Mesenchymal stem cell (in vitro differentiated cells and primary cell): ENCODE data around the gene TMEM123.
A peak's percentile ranks its signal among the peaks of the same experiment; 100 is the strongest.

ENCODE experiments used
- DNase-seq: peaks from one replicate; pipeline ENCODE4 v3.0.0-alpha.2; 2013
- H2AFZ ChIP-seq: one replicate; pipeline ENCODE4 v1.6.1; 2013; ENCODE audit warnings: low read depth, mild to moderate bottlenecking, control low read depth, inconsistent platforms, low read length, moderate library complexity
- H2AK5ac ChIP-seq: 2 replicates; pipeline ENCODE4 v1.6.1; 2013; ENCODE audit warnings: low read length, moderate library complexity, mild to moderate bottlenecking, inconsistent platforms; ENCODE audit not compliant: severe bottlenecking
- H2BK120ac ChIP-seq: one replicate; pipeline ENCODE4 v1.6.1; 2013; ENCODE audit warnings: low read depth, mild to moderate bottlenecking, inconsistent platforms, low read length, moderate library complexity
- H2BK12ac ChIP-seq, 2 experiments: one replicate each; pipeline ENCODE4 v1.6.1; 2013; ENCODE audit warnings: inconsistent platforms in 2 of 2, low read length in 2 of 2, mild to moderate bottlenecking in 2 of 2, moderate library complexity in 2 of 2, control low read depth in 1 of 2
- H2BK15ac ChIP-seq: one replicate; pipeline ENCODE4 v1.6.1; 2013; ENCODE audit warnings: mild to moderate bottlenecking, low read depth, inconsistent platforms; ENCODE audit not compliant: poor library complexity, severe bottlenecking
- H2BK5ac ChIP-seq: 2 replicates; pipeline ENCODE4 v1.6.1; 2013; ENCODE audit warnings: low read depth, mild to moderate bottlenecking, low read length, control low read depth, inconsistent platforms; ENCODE audit not compliant: poor library complexity, severe bottlenecking
- H3K14ac ChIP-seq, 2 experiments: one replicate each; pipeline ENCODE4 v1.6.1; 2013; ENCODE audit warnings: inconsistent platforms in 2 of 2, low read length in 2 of 2, control low read depth in 1 of 2, mild to moderate bottlenecking in 1 of 2, moderate library complexity in 1 of 2
- H3K18ac ChIP-seq, 2 experiments: one replicate each; pipeline ENCODE4 v1.6.1; 2013; ENCODE audit warnings: inconsistent platforms in 2 of 2, low read length in 2 of 2, control low read depth in 1 of 2, low read depth in 1 of 2, mild to moderate bottlenecking in 1 of 2
- H3K23ac ChIP-seq, 2 experiments: one replicate each; pipeline ENCODE4 v1.6.1; 2013; ENCODE audit warnings: inconsistent platforms in 2 of 2, low read length in 2 of 2, mild to moderate bottlenecking in 2 of 2, moderate library complexity in 2 of 2, control low read depth in 1 of 2
- H3K27ac ChIP-seq: 2 replicates; pipeline ENCODE4 v1.5.1; 2013; ENCODE audit warnings: mild to moderate bottlenecking, moderate library complexity, low read length, control low read depth, inconsistent platforms; ENCODE audit not compliant: poor library complexity, severe bottlenecking
- H3K27me3 ChIP-seq, 2 experiments: 2 replicates each; pipeline versions ENCODE4 v1.6.1 to v1.7.0; 2013; ENCODE audit warnings: low read length in 2 of 2, mild to moderate bottlenecking in 2 of 2, moderate library complexity in 2 of 2, control low read depth in 1 of 2, inconsistent platforms in 1 of 2; ENCODE audit not compliant: control insufficient read depth in 1 of 2, insufficient read depth in 1 of 2
- H3K36me3 ChIP-seq, 2 experiments: 2 replicates each; pipeline versions ENCODE4 v1.6.1 to v1.7.0; 2013; ENCODE audit warnings: low read length in 2 of 2, control low read depth in 1 of 2, inconsistent platforms in 1 of 2, low read depth in 1 of 2, mild to moderate bottlenecking in 1 of 2; ENCODE audit not compliant: insufficient read depth in 2 of 2, control insufficient read depth in 1 of 2
- H3K4ac ChIP-seq, 2 experiments: one replicate each; pipeline ENCODE4 v1.6.1; 2013; ENCODE audit warnings: inconsistent platforms in 2 of 2, low read length in 2 of 2, mild to moderate bottlenecking in 2 of 2, moderate library complexity in 2 of 2, control low read depth in 1 of 2, low read depth in 1 of 2
- H3K4me1 ChIP-seq: 2 replicates; pipeline ENCODE4 v1.6.1; 2013; ENCODE audit warnings: low read depth, low read length, control low read depth; ENCODE audit not compliant: control insufficient read depth, insufficient read depth
- H3K4me2 ChIP-seq: 2 replicates; pipeline ENCODE4 v1.6.1; 2013; ENCODE audit warnings: low read length, mild to moderate bottlenecking, inconsistent platforms; ENCODE audit not compliant: poor library complexity, severe bottlenecking
- H3K4me3 ChIP-seq, 2 experiments: 2 replicates each; pipeline versions ENCODE4 v1.5.1 to v1.7.0; 2013; ENCODE audit warnings: low read length in 2 of 2, mild to moderate bottlenecking in 2 of 2, control low read depth in 1 of 2, low read depth in 1 of 2; ENCODE audit not compliant: insufficient read depth in 1 of 2
- H3K79me1 ChIP-seq: replicated peaks from 2 replicates; pipeline ENCODE4 v1.6.1; 2013; ENCODE audit warnings: mild to moderate bottlenecking, control low read depth, low read length, inconsistent platforms; ENCODE audit not compliant: poor library complexity, severe bottlenecking
- H3K9ac ChIP-seq: 2 replicates; pipeline ENCODE4 v1.7.0; 2013; ENCODE audit warnings: mild to moderate bottlenecking, low read length, moderate library complexity
- H3K9me3 ChIP-seq: 2 replicates; pipeline ENCODE4 v1.7.0; 2013; ENCODE audit warnings: mild to moderate bottlenecking, low read length; ENCODE audit not compliant: control insufficient read depth
- H4K8ac ChIP-seq: one replicate; pipeline ENCODE4 v1.6.1; 2013; ENCODE audit warnings: inconsistent platforms, mild to moderate bottlenecking, low read length, moderate library complexity
- H4K91ac ChIP-seq: one replicate; pipeline ENCODE4 v1.6.1; 2013; ENCODE audit warnings: mild to moderate bottlenecking, low read length, inconsistent platforms
- whole genome bisulfite sequencing: methylation state at CpG from one replicate; pipeline ENCODE4 v1.1.7; 2013; ENCODE audit warnings: mixed read lengths; 5-methylcytosine and 5-hydroxymethylcytosine counted together

Gene TMEM123

GRCh38 chr11:102468616-102469195, 16.1 kb upstream of the TMEM123 start:
- no peak overlapping the region for H2BK120ac ChIP-seq
- no peak overlapping the region for H3K23ac ChIP-seq
- H3K9me3 ChIP-seq = no peaks in the 10 kb centered on the region
- no peak overlapping the region for H2AK5ac ChIP-seq
- H4K91ac ChIP-seq = no peak overlapping the region
- no peak overlapping the region for H4K8ac ChIP-seq
- H2AFZ ChIP-seq = no peak overlapping the region
- peaks cover 5% of the 10 kb centered on the region for H3K4me1 ChIP-seq
- H3K9ac ChIP-seq = peak overlapping the region; percentile 54
- 88% methylated on average over 5 of the region's 6 CpGs for WGBS
- H3K27ac ChIP-seq = no peak overlapping the region
- H2BK12ac ChIP-seq = no peak overlapping the region
- no peaks in the 10 kb centered on the region for H3K79me1 ChIP-seq
- no peaks in the 10 kb centered on the region for H3K27me3 ChIP-seq
- H2BK15ac ChIP-seq = no peak overlapping the region
- DNase-seq = no peak
- no peak overlapping the region for H3K4me2 ChIP-seq
- peak overlapping the region in 1 of 2 experiments; percentile 13 for H3K4me3 ChIP-seq
- no peak overlapping the region for H2BK5ac ChIP-seq
- H3K18ac ChIP-seq = no peak overlapping the region
- no peaks in the 10 kb centered on the region for H3K36me3 ChIP-seq
- H3K14ac ChIP-seq = no peak overlapping the region
- H3K4ac ChIP-seq = no peak overlapping the region

DNA sequence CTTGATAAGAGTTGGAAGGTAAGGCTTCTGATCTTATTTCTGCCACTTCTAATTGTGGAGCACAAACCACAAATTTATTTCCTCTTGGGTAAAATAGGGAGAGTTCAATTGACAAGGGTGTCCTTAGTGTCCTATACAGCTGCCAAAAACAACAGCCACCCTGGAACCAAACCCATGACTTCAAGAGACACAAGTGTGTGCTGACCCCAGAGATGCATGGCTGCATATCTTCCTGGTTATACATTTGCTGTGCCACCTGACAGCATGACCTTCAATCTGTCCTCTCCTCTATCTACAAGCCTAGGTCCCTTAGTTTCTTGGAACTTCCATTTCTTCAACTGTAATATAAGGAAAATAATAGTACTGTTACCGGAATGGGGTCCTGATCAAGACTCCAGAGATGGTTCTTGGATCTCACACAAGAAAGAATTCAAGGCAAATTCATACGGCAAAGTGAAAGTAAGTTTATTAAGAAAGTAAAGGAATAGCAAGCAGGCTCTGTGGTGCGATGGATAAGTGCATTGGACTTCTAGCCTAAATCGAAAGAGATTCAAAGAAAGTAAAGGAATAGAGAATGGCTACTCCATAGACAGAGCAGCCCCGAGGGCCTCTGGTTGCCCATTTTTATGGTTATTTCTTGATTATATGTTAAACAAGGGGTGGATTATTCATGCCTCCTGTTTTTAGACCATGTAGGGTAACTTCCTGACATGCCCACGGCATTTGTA, 15.5 kb upstream of the TMEM123 start:
- Histone ChIP-seq H4K91ac (no peak overlapping the region), H4K8ac (no peak overlapping the region), H3K4me1 (peaks cover 5% of the 10 kb centered on the region), H2BK15ac (no peak overlapping the region), H3K79me1 (no peaks in the 10 kb centered on the region), H3K9ac (no peak overlapping the region), H3K9me3 (no peaks in the 10 kb centered on the region), H3K27me3 (no peaks in the 10 kb centered on the region), H3K23ac (no peak overlapping the region), H2BK120ac (no peak overlapping the region), H3K36me3 (no peaks in the 10 kb centered on the region), H2BK5ac (no peak overlapping the region), H2AFZ (no peak overlapping the region), H2BK12ac (no peak overlapping the region), H3K27ac (no peak overlapping the region), H3K18ac (no peak overlapping the region), H2AK5ac (no peak overlapping the region), H3K4me3 (no peak overlapping the region), H3K4ac (no peak overlapping the region), H3K14ac (no peak overlapping the region), H3K4me2 (no peak overlapping the region)
- no peak for DNase-seq
- 96% methylated on average over 6 of the region's 6 CpGs for WGBS

GRCh38 chr11:102467080-102467708, 14.6 kb upstream of the TMEM123 start:
- Histone ChIP-seq H2BK120ac (no peak overlapping the region), H3K79me1 (no peaks in the 10 kb centered on the region), H2AK5ac (no peak overlapping the region), H4K91ac (no peak overlapping the region), H3K4ac (no peak overlapping the region), H3K36me3 (no peaks in the 10 kb centered on the region), H2AFZ (no peak overlapping the region), H3K14ac (no peak overlapping the region), H3K4me3 (no peak overlapping the region), H4K8ac (no peak overlapping the region), H3K4me2 (no peak overlapping the region), H3K27me3 (no peaks in the 10 kb centered on the region), H3K18ac (no peak overlapping the region), H3K4me1 (peaks cover 5% of the 10 kb centered on the region), H3K9ac (no peak overlapping the region), H2BK12ac (no peak overlapping the region), H3K23ac (no peak overlapping the region), H2BK15ac (no peak overlapping the region), H3K27ac (no peak overlapping the region), H2BK5ac (no peak overlapping the region), H3K9me3 (no peaks in the 10 kb centered on the region)
- WGBS = 91% methylated on average over 4 of the region's 4 CpGs
- no peak for DNase-seq

DNA sequence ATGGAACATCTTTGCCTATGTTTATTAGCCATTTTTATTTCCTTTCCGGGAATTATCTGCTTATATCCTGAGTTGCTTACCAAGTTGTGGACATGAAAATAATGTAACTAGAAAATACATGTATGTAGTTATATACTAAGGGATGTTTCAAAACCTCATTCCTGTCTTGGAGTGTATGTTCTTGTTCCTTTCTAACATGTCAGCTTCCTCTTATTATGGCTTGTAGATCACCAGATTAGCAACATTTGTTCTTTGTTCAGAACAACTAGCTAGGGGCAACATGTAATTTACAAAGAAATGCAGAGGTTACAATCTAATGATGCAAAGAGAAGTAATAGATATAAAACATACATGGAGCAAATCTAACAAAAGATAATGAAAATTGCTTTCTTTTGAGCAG, 13.1 kb upstream of the TMEM123 start:
- H2BK5ac ChIP-seq = no peak overlapping the region
- H2AFZ ChIP-seq = no peak overlapping the region
- H3K36me3 ChIP-seq = no peaks in the 10 kb centered on the region
- no peak overlapping the region for H3K9ac ChIP-seq
- H4K8ac ChIP-seq = no peak overlapping the region
- no peak overlapping the region for H3K23ac ChIP-seq
- no peak for DNase-seq
- WGBS = no CpG with 5 or more reads among the region's 1 CpG
- no peak overlapping the region for H3K18ac ChIP-seq
- H3K4me2 ChIP-seq = no peak overlapping the region
- no peak overlapping the region for H2BK15ac ChIP-seq
- no peak overlapping the region for H3K4ac ChIP-seq
- H3K9me3 ChIP-seq = no peaks in the 10 kb centered on the region
- no peak overlapping the region for H2BK12ac ChIP-seq
- H3K4me1 ChIP-seq = peaks cover 5% of the 10 kb centered on the region
- no peak overlapping the region for H3K14ac ChIP-seq
- H3K4me3 ChIP-seq = no peak overlapping the region
- no peak overlapping the region for H3K27ac ChIP-seq
- no peak overlapping the region for H4K91ac ChIP-seq
- no peaks in the 10 kb centered on the region for H3K27me3 ChIP-seq
- no peak overlapping the region for H2AK5ac ChIP-seq
- H3K79me1 ChIP-seq = no peaks in the 10 kb centered on the region
- H2BK120ac ChIP-seq = no peak overlapping the region
